Measurements from ENCODE around the gene TNFRSF9. TPM values are rescaled to one million over a fixed set of nuclear protein-coding genes. Genes with fewer than 3 reads are reported as not detected.

Gene TNFRSF9
- total and polyA plus RNA-seq, 2 donors (not counting 3 experiments of a cell fraction or from before 2014, with no cell fraction given) = 0.15 to 0.22 TPM

GRCh38 chr1:7915826-7916500 lies 24.7 kb downstream of the TNFRSF9 start:
- no peak overlapping the region for H3K4me2 ChIP-seq (ENCODE audit: insufficient read depth, low read length)
- H3K4me1 ChIP-seq (ENCODE audit: control insufficient read depth, extremely low read depth, insufficient read depth, low read length) = peaks cover 2% of the 10 kb centered on the region
- DNase-seq (ENCODE audit: low read depth, low spot score) = peak; percentile 10
- BruUV-seq (replicated peaks) = no TSS peak
- TF ChIP-seq POLR2A (IDR thresholded peaks at IDR 0.05; ENCODE audit: low read depth, low read length) (no peak), FOS (IDR thresholded peaks at IDR 0.05; ENCODE audit: borderline replicate concordance, insufficient read depth, low read length) (peak; percentile 12)
- H3K9me1 ChIP-seq (replicated peaks; ENCODE audit: control insufficient read depth, extremely low read depth, insufficient read depth, low read length) = no peaks in the 10 kb centered on the region
- POLR2A ChIA-PET = no interaction called here
- no peak overlapping the region for H2AFZ ChIP-seq (ENCODE audit: low read depth, low read length)
- dilution Hi-C loops (cut with MboI; ENCODE audit: extremely low pct_ligation_motif_present, low sequenced_read_pairs) (no loop called here), intact Hi-C loops (cut with micrococcal nuclease) (no loop called here)
- no peaks in the 10 kb centered on the region for H3K36me3 ChIP-seq (ENCODE audit: control insufficient read depth in 2 of 2, extremely low read depth in 1 of 2, insufficient read depth in 2 of 2, low read length in 2 of 2)
- H3K27me3 ChIP-seq (ENCODE audit: control insufficient read depth in 2 of 2, insufficient read depth in 2 of 2, low read length in 2 of 2) = no peaks in the 10 kb centered on the region
- H4K20me1 ChIP-seq (replicated peaks; ENCODE audit: control insufficient read depth, extremely low read depth, insufficient read depth, low read length) = no peaks in the 10 kb centered on the region
- FAIRE-seq = no peak
- H3K9me3 ChIP-seq (replicated peaks; ENCODE audit: control insufficient read depth, insufficient read depth, low read length) = no peaks in the 10 kb centered on the region
- H3K27ac ChIP-seq (ENCODE audit: insufficient read depth, low read depth, low read length) = no peak overlapping the region
- H3K9ac ChIP-seq (replicated peaks; ENCODE audit: extremely low read depth, insufficient read depth, low read length) = no peak overlapping the region
- H3K79me2 ChIP-seq (ENCODE audit: control insufficient read depth, insufficient read depth, low read length) = no peaks in the 10 kb centered on the region
- CTCF ChIA-PET = interaction anchor here (0.6 to 1.7 kb wide), 6 partner anchors 8 to 358 kb away, joined by 3 to 5 read pairs (median 4); no protein-coding TSS in a partner anchor
- H3K4me3 ChIP-seq (replicated peaks in 1 of 3; ENCODE audit: insufficient read depth in 1 of 3, low read depth in 1 of 3, low read length in 3 of 3) = no peak overlapping the region

GRCh38 chr1:7912743-7913557 lies 27.7 kb downstream of the TNFRSF9 start:
- FAIRE-seq (no peak), DNase-seq (ENCODE audit: low read depth, low spot score) (no peak)
- BruUV-seq (replicated peaks) = no TSS peak
- Histone ChIP-seq H3K79me2 (ENCODE audit: control insufficient read depth, insufficient read depth, low read length) (no peaks in the 10 kb centered on the region), H3K27ac (ENCODE audit: insufficient read depth, low read depth, low read length) (no peak overlapping the region), H3K4me3 (replicated peaks in 1 of 3; ENCODE audit: insufficient read depth in 1 of 3, low read depth in 1 of 3, low read length in 3 of 3) (no peak overlapping the region), H3K4me1 (ENCODE audit: control insufficient read depth, extremely low read depth, insufficient read depth, low read length) (no peaks in the 10 kb centered on the region), H2AFZ (ENCODE audit: low read depth, low read length) (peak overlapping the region; percentile 32), H3K36me3 (ENCODE audit: control insufficient read depth in 2 of 2, extremely low read depth in 1 of 2, insufficient read depth in 2 of 2, low read length in 2 of 2) (no peaks in the 10 kb centered on the region), H3K9ac (replicated peaks; ENCODE audit: extremely low read depth, insufficient read depth, low read length) (no peak overlapping the region), H3K4me2 (ENCODE audit: insufficient read depth, low read length) (no peak overlapping the region), H3K27me3 (ENCODE audit: control insufficient read depth in 2 of 2, insufficient read depth in 2 of 2, low read length in 2 of 2) (no peaks in the 10 kb centered on the region), H3K9me3 (replicated peaks; ENCODE audit: control insufficient read depth, insufficient read depth, low read length) (no peaks in the 10 kb centered on the region), H3K9me1 (replicated peaks; ENCODE audit: control insufficient read depth, extremely low read depth, insufficient read depth, low read length) (no peaks in the 10 kb centered on the region), H4K20me1 (replicated peaks; ENCODE audit: control insufficient read depth, extremely low read depth, insufficient read depth, low read length) (no peaks in the 10 kb centered on the region)
- TF ChIP-seq CTCF (IDR thresholded peaks at IDR 0.05; ENCODE audit: extremely low read depth in 1 of 2, insufficient read depth in 1 of 2, low read depth in 1 of 2, low read length in 2 of 2) = no peak
- POLR2A ChIA-PET = no interaction called here
- intact Hi-C loops (cut with micrococcal nuclease) (no loop called here), dilution Hi-C loops (cut with MboI; ENCODE audit: extremely low pct_ligation_motif_present, low sequenced_read_pairs) (no loop called here)
- CTCF ChIA-PET = interaction anchor here (0.8 to 1.6 kb wide), 3 partner anchors 11 to 244 kb away, joined by 3 to 6 read pairs (median 3); no protein-coding TSS in a partner anchor
